K562 (cell line): ENCODE results near the gene KAT7. TPM values are rescaled to one million over a fixed set of nuclear protein-coding genes. Genes with fewer than 3 reads are reported as not detected.

Experiments
- ATAC-seq: fragments of 200-7000 bp; cut with Tn5 transposase; 3 replicates; pipeline ENCODE4 v1.9.1; 2020; ENCODE audit warnings: moderate library complexity
- BruUV-seq: library from RNA; stranded (reverse); fragments of 400-500 nt; replicated peaks from 2 replicates; lab custom pipeline; 2021; lab: Mats Ljungman, UMichigan
- CTCF ChIA-PET: fragments of 300-600 bp; formaldehyde crosslinking; extraction: SDS; loops from one replicate; lab custom pipeline; 2021; ENCODE audit warnings: low intra/inter-chr PET ratio; lab: Yijun Ruan, JAX
- POLR2A ChIA-PET: fragments of 300-600, 350-650 bp; sonication (Branson Sonifier 250); formaldehyde crosslinking; extraction: SDS; loops from one replicate; lab custom pipeline; 2021; ENCODE audit warnings: antibody characterized with exemption, inconsistent platforms; lab: Yijun Ruan, JAX
- DNase-seq, 4 experiments: peaks; one replicate each; pipeline versions ENCODE4 v3.0.0 to v3.0.0-alpha.2; 2011 to 2018; ENCODE audit warnings: low spot score in 3 of 4, mixed read lengths in 3 of 4; ENCODE audit errors: extremely low read depth in 1 of 4
- FAIRE-seq: peaks from 2 replicates; lab custom pipeline; 2011; peaks lifted over from hg19 to GRCh38; lab: Jason Lieb, UNC
- H2AFZ ChIP-seq: 2 replicates; pipeline ENCODE4 v1.6.0; 2011; ENCODE audit warnings: low read depth, low read length, control low read depth, inconsistent platforms
- H3K27ac ChIP-seq: fragments of 200-600 bp; 3 replicates; pipeline ENCODE4 v1.8.0; 2011; ENCODE audit warnings: low read depth, mild to moderate bottlenecking, control low read depth, inconsistent platforms, low read length, moderate library complexity, mixed read lengths; ENCODE audit errors: extremely low read depth
- H3K27me3 ChIP-seq, 2 experiments: fragments of 300-600 bp in 1 of 2; 2 replicates in 1 of 2; 3 replicates in 1 of 2; pipeline versions ENCODE4 v1.6.0 to v1.8.0; 2011; ENCODE audit warnings: inconsistent platforms in 2 of 2, low read length in 2 of 2, mild to moderate bottlenecking in 1 of 2, mixed read lengths in 1 of 2, moderate library complexity in 1 of 2; ENCODE audit not compliant: control insufficient read depth in 2 of 2, insufficient read depth in 2 of 2
- H3K36me3 ChIP-seq: fragments of 300-600 bp; 3 replicates; pipeline ENCODE4 v1.8.0; 2011; ENCODE audit warnings: mild to moderate bottlenecking, low read length, inconsistent platforms; ENCODE audit not compliant: control insufficient read depth, insufficient read depth
- H3K4me1 ChIP-seq, 2 experiments: fragments of 200-600 bp in 1 of 2; replicated peaks in 1 of 2; 2 replicates in 1 of 2; 3 replicates in 1 of 2; pipeline versions ENCODE4 v1.5.1 to v1.8.0; 2011; ENCODE audit warnings: inconsistent platforms in 2 of 2, low read length in 2 of 2, mild to moderate bottlenecking in 1 of 2, mixed read lengths in 1 of 2, moderate library complexity in 1 of 2; ENCODE audit not compliant: control insufficient read depth in 2 of 2, insufficient read depth in 2 of 2
- H3K4me2 ChIP-seq: 2 replicates; pipeline ENCODE4 v1.6.1; 2011; ENCODE audit warnings: low read length, control low read depth, inconsistent platforms, mixed read lengths; ENCODE audit not compliant: insufficient read depth
- H3K4me3 ChIP-seq: fragments of 200-600 bp; sonication (generic), shearing (Covaris generic); 2 replicates; pipeline ENCODE4 v1.5.1; 2016; ENCODE audit warnings: control low read depth, inconsistent platforms
- H3K79me2 ChIP-seq: fragments of 200-600 bp; 3 replicates; pipeline ENCODE4 v1.8.0; 2011; ENCODE audit warnings: low read length, inconsistent platforms; ENCODE audit not compliant: control insufficient read depth, insufficient read depth
- H3K9ac ChIP-seq, 2 experiments: 2 replicates each; pipeline versions ENCODE4 v1.6.0 to v1.6.1; 2011; ENCODE audit warnings: low read depth in 2 of 2, low read length in 2 of 2, control low read depth in 1 of 2, inconsistent platforms in 1 of 2, mild to moderate bottlenecking in 1 of 2, mixed read lengths in 1 of 2; ENCODE audit not compliant: insufficient read depth in 1 of 2
- H3K9me1 ChIP-seq: one replicate; pipeline ENCODE4 v1.6.0; 2011; ENCODE audit warnings: inconsistent platforms, mild to moderate bottlenecking, low read length, moderate library complexity; ENCODE audit not compliant: control insufficient read depth, insufficient read depth
- H3K9me3 ChIP-seq: replicated peaks from 2 replicates; pipeline ENCODE4 v1.5.1; 2011; ENCODE audit warnings: low read depth, low read length, inconsistent platforms; ENCODE audit not compliant: control insufficient read depth, insufficient read depth
- H4K20me1 ChIP-seq: replicated peaks from 2 replicates; pipeline ENCODE4 v1.6.1; 2011; ENCODE audit warnings: low read length, inconsistent platforms, mixed read lengths; ENCODE audit not compliant: control insufficient read depth, insufficient read depth
- JUND ChIP-seq, 2 experiments: IDR thresholded peaks; 2 replicates in 1 of 2; 3 replicates in 1 of 2; pipeline ENCODE4 v1.6.1; 2011; ENCODE audit warnings: borderline replicate concordance in 2 of 2, low read depth in 2 of 2, low read length in 2 of 2, improper control_type of control experiment in 1 of 2, missing biosample characterization in 1 of 2, missing genetic modification characterization in 1 of 2, missing genetic modification reagents in 1 of 2
- NFE2L1 ChIP-seq: fragments of 450-650 bp; IDR thresholded peaks from 2 replicates; pipeline ENCODE4 v1.6.1; 2016; ENCODE audit warnings: missing genetic modification characterization, low read depth, mild to moderate bottlenecking, missing compliant biosample characterization, moderate library complexity, borderline replicate concordance
- RBBP5 ChIP-seq: fragments of 200-600 bp; sonication (generic); IDR thresholded peaks from 2 replicates; pipeline ENCODE4 v1.6.1; 2012; ENCODE audit warnings: borderline replicate concordance, mild to moderate bottlenecking, low read length, control low read depth, inconsistent platforms; ENCODE audit not compliant: insufficient read depth, poor library complexity, severe bottlenecking
- RCOR1 ChIP-seq, 2 experiments: IDR thresholded peaks; 2 replicates each; pipeline ENCODE4 v1.6.1; 2012; ENCODE audit warnings: low read depth in 2 of 2, low read length in 2 of 2, borderline replicate concordance in 1 of 2, improper control_type of control experiment in 1 of 2
- SMC3 ChIP-seq: conservative IDR thresholded peaks from 2 replicates; pipeline ENCODE4 v1.6.1; 2011; ENCODE audit warnings: low read depth, low read length, improper control_type of control experiment; ENCODE audit not compliant: insufficient read depth
- TEAD1 ChIP-seq, 2 experiments: fragments of 450-650 bp in 1 of 2; sonication (generic) in 1 of 2; formaldehyde crosslinking; IDR thresholded peaks; 2 replicates each; pipeline versions ENCODE4 v1.4.0 to v1.8.0; 2020 to 2022; ENCODE audit warnings: mild to moderate bottlenecking in 2 of 2, missing genetic modification reagents in 1 of 2
- ZBTB7A ChIP-seq: IDR thresholded peaks from 2 replicates; pipeline ENCODE4 v1.6.1; 2011; ENCODE audit warnings: low read depth, mild to moderate bottlenecking, low read length, moderate library complexity, borderline replicate concordance; ENCODE audit not compliant: control insufficient read depth
- ZNF324 ChIP-seq: fragments of 250-450 bp; sonication (Bioruptor Pico); IDR thresholded peaks from 2 replicates; pipeline ENCODE4 v1.4.0; 2020; ENCODE audit warnings: mild to moderate bottlenecking
- WGBS: fragments of 100-300 bp; shearing (Covaris generic); methylation state at CpG from one replicate; pipeline ENCODE4 v1.1.6; 2016; ENCODE audit warnings: low coverage, mixed read lengths; ENCODE audit not compliant: insufficient coverage; ENCODE audit errors: missing lambda C conversion rate; 5-methylcytosine and 5-hydroxymethylcytosine counted together
- in situ Hi-C: fragments of 300-500 bp; cut with MboI; formaldehyde crosslinking; loops from 4 replicates; pipeline ENCODE4 v1.15.0; 2018; ENCODE audit warnings: inconsistent platforms, mixed read lengths
- intact Hi-C: fragments of 100-400 bp; cut with micrococcal nuclease; formaldehyde crosslinking; loops from 2 replicates; pipeline ENCODE4 v1.14.2; 2022
- polyA plus RNA-seq, 8 experiments: library from polyadenylated mRNA; depleted of rRNA in 4 of 8; stranded (reverse) in 5 of 8; unstranded in 3 of 8; fragments of >200 nt; fragmentation: Nextera tagmentation in 2 of 8; fragmentation: Illumina TruSeq in 1 of 8; extraction: Ambion mirVana in 2 of 8; extraction: Trizol in 1 of 8; gene quantifications; 2 replicates each; pipeline versions ENCODE4 v1.2.1 to v1.2.3, GENCODE V29; 2011 to 2014; ENCODE audit warnings: inconsistent platforms in 1 of 8, missing spikeins in 1 of 8
- total RNA-seq, 7 experiments: library from RNA; depleted of rRNA in 6 of 7; stranded (reverse); fragments of >200 nt in 6 of 7; fragmentation: Illumina TruSeq in 2 of 7; extraction: Trizol in 2 of 7; gene quantifications; 2 replicates each; pipeline versions ENCODE4 v1.2.1 to v1.2.3, GENCODE V29; 2011 to 2021; ENCODE audit warnings: low replicate concordance in 1 of 7
- TF ChIP-seq, protein P1 (sequence below): conservative IDR thresholded peaks from 2 replicates; pipeline ENCODE4 v1.6.1; 2011; ENCODE audit warnings: low read depth, mild to moderate bottlenecking, low read length; ENCODE audit not compliant: control insufficient read depth
- TF ChIP-seq, protein P2 (sequence below), 2 experiments: IDR thresholded peaks; 2 replicates each; pipeline ENCODE4 v1.6.1; 2011; ENCODE audit warnings: borderline replicate concordance in 1 of 2, control low read depth in 1 of 2, low read depth in 1 of 2, low read length in 1 of 2, mild to moderate bottlenecking in 1 of 2, mixed read lengths in 1 of 2, moderate library complexity in 1 of 2; ENCODE audit not compliant: insufficient read depth in 1 of 2, insufficient read length in 1 of 2, poor library complexity in 1 of 2, severe bottlenecking in 1 of 2; ENCODE audit errors: extremely low read depth in 1 of 2
- TF ChIP-seq, protein P3 (sequence below): fragments of 150-350 bp; IDR thresholded peaks from 2 replicates; pipeline ENCODE4 v1.6.1; 2014; ENCODE audit warnings: low read depth, mild to moderate bottlenecking, low read length, borderline replicate concordance

Gene KAT7
- total and polyA plus RNA-seq, 9 of the 15 experiments (the other 6 are each of a cell fraction or from before 2014, with no cell fraction given): 10.8 to 57.3 (median 34.8) TPM

DNA sequence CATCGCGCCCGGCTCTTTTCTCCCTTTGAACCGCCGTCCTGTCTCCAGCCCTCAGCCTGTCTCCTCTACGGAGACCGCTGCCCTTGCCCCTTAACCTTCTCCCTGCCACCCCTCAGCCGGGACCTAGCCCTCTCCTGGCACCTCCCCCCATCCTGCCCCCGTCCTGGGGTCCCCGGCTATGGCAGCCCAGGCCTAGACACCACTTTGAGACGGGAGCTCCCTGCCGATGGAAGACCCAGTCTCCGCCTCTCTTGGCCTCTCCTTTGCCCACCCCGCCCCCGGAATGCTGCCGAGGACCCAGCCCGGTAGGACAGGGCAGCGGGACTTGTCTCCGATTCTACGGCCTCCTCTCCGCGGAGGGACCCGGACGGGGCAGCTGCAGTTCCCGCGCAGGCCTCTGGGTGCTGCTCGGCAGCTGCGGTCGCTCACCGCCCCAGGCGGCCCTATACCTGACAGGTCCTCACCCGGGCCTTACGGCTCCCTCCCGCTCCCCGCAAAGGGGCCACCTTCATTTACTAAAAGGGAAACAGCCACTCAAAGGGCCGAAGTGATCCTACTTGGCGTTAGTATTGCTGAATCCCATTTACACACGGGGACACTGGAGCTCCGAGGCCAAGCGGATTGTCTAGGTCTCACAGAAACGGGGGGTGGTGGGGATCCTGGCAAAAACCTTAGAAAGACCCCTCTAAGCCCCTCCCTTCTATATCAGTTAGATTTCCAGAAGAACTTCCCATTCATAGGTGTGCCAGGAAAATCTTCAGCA, 92.0 kb downstream of the KAT7 start:
- Histone ChIP-seq H3K9me1 (no peaks in the 10 kb centered on the region), H4K20me1 (no peaks in the 10 kb centered on the region; the same call in 1 of the 2 replicates), H3K4me2 (no peak overlapping the region), H3K79me2 (no peaks in the 10 kb centered on the region), H3K9me3 (no peaks in the 10 kb centered on the region), H2AFZ (peak overlapping the region; percentile 62; the same call in 1 of the 2 replicates), H3K36me3 (no peaks in the 10 kb centered on the region), H3K27me3 (peaks cover 8 to 50% of the 10 kb centered on the region in 2 experiments; a peak in 4 of 5 replicates), H3K9ac (no peak overlapping the region), H3K4me1 (peaks cover 13 to 20% of the 10 kb centered on the region in 2 experiments), H3K27ac (no peak overlapping the region), H3K4me3 (no peak overlapping the region)
- DNase-seq (peak; percentile 83 to 96 (median 94)), FAIRE-seq (peak; percentile 86), ATAC-seq (peak; percentile 99)
- no TSS peak for BruUV-seq
- in situ Hi-C loops (no loop called here), intact Hi-C loops (loop anchor here (1.0 to 10.0 kb wide), 3 partner anchors 19 to 204 kb away; no protein-coding TSS in a partner anchor)
- ChIA-PET POLR2A (interaction anchor here (0.6 to 0.7 kb wide), 2 partner anchors 33 to 357 kb away, joined by 3 read pairs; no protein-coding TSS in a partner anchor), CTCF (interaction anchor here (3.2 kb wide), 1 partner anchor 115 kb away, joined by 24 read pairs; the partner anchor contains the start of gene DLX3)
- WGBS: 5% methylated on average over 35 of the region's 41 CpGs
- TF ChIP-seq JUND (IDR thresholded peaks at IDR 0.05; ENCODE audit: borderline replicate concordance, low read depth, low read length): 0 out of 2 replicates have a peak, but pooled peaks have one; percentile 18
- TF ChIP-seq JUND (tag; IDR thresholded peaks at IDR 0.05; ENCODE audit: borderline replicate concordance, low read depth, low read length): no peak; the same call in 2 of the 3 replicates
- 0 out of 4 replicates have a peak, but pooled peaks of 1 of the 2 experiments have one; percentile 52 for TF ChIP-seq TEAD1 (CRISPR knock-in tag; IDR thresholded peaks at IDR 0.05)
- TF ChIP-seq RCOR1 (IDR thresholded peaks at IDR 0.05; ENCODE audit: borderline replicate concordance in 1 of 2, low read depth in 2 of 2, low read length in 2 of 2): peak in 1 of 2 experiments; percentile 34; a peak in 1 of 4 replicates
- TF ChIP-seq, protein P1, sequence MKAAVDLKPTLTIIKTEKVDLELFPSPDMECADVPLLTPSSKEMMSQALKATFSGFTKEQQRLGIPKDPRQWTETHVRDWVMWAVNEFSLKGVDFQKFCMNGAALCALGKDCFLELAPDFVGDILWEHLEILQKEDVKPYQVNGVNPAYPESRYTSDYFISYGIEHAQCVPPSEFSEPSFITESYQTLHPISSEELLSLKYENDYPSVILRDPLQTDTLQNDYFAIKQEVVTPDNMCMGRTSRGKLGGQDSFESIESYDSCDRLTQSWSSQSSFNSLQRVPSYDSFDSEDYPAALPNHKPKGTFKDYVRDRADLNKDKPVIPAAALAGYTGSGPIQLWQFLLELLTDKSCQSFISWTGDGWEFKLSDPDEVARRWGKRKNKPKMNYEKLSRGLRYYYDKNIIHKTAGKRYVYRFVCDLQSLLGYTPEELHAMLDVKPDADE: 0 out of 2 replicates have a peak, but pooled peaks have one; percentile 34
- TF ChIP-seq ZBTB7A: peak; percentile 49; the same call in 1 of the 2 replicates
- peak; percentile 77; the same call in 1 of the 2 replicates for TF ChIP-seq SMC3
- TF ChIP-seq, protein P2, sequence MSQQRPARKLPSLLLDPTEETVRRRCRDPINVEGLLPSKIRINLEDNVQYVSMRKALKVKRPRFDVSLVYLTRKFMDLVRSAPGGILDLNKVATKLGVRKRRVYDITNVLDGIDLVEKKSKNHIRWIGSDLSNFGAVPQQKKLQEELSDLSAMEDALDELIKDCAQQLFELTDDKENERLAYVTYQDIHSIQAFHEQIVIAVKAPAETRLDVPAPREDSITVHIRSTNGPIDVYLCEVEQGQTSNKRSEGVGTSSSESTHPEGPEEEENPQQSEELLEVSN (IDR thresholded peaks at IDR 0.05; ENCODE audit: borderline replicate concordance in 1 of 2, extremely low read depth in 1 of 2, insufficient read depth in 1 of 2, insufficient read length in 1 of 2, low read depth in 1 of 2, low read length in 1 of 2, poor library complexity in 1 of 2, severe bottlenecking in 1 of 2): peak in 1 of 2 experiments; percentile 6
- no peak for TF ChIP-seq NFE2L1 (tag)
- TF ChIP-seq, protein P3, sequence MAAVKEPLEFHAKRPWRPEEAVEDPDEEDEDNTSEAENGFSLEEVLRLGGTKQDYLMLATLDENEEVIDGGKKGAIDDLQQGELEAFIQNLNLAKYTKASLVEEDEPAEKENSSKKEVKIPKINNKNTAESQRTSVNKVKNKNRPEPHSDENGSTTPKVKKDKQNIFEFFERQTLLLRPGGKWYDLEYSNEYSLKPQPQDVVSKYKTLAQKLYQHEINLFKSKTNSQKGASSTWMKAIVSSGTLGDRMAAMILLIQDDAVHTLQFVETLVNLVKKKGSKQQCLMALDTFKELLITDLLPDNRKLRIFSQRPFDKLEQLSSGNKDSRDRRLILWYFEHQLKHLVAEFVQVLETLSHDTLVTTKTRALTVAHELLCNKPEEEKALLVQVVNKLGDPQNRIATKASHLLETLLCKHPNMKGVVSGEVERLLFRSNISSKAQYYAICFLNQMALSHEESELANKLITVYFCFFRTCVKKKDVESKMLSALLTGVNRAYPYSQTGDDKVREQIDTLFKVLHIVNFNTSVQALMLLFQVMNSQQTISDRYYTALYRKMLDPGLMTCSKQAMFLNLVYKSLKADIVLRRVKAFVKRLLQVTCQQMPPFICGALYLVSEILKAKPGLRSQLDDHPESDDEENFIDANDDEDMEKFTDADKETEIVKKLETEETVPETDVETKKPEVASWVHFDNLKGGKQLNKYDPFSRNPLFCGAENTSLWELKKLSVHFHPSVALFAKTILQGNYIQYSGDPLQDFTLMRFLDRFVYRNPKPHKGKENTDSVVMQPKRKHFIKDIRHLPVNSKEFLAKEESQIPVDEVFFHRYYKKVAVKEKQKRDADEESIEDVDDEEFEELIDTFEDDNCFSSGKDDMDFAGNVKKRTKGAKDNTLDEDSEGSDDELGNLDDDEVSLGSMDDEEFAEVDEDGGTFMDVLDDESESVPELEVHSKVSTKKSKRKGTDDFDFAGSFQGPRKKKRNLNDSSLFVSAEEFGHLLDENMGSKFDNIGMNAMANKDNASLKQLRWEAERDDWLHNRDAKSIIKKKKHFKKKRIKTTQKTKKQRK: no peak
- peak; percentile 20 for TF ChIP-seq RBBP5
- TF ChIP-seq ZNF324 (CRISPR knock-in tag): no peak
